ENCODE results near the gene THOC1. TPM values are rescaled to one million over a fixed set of nuclear protein-coding genes. Genes with fewer than 3 reads are reported as not detected.
"Not testable (repeated sequence)": the region's sequence is repeated elsewhere in the genome, so short reads cannot be mapped to it uniquely, and the experiment has no call there.

THOC1 gene
- total RNA-seq, 2 donors from 2014 or later, result 8.9 to 11.4 TPM

GRCh38 chr18:292271-292670 is 24.4 kb upstream of the THOC1 start:
- no peak for DNase-seq (ENCODE audit: low spot score)
- no peaks in the 10 kb centered on the region for H3K27me3 ChIP-seq
- H3K36me3 ChIP-seq, result no peaks in the 10 kb centered on the region
- no peak for TF ChIP-seq CTCF (IDR thresholded peaks at IDR 0.05)
- H3K4me1 ChIP-seq, result no peaks in the 10 kb centered on the region
- H3K27ac ChIP-seq, result no peak overlapping the region
- H3K4me3 ChIP-seq, result no peak overlapping the region
- no peaks in the 10 kb centered on the region for H3K9me3 ChIP-seq

DNA sequence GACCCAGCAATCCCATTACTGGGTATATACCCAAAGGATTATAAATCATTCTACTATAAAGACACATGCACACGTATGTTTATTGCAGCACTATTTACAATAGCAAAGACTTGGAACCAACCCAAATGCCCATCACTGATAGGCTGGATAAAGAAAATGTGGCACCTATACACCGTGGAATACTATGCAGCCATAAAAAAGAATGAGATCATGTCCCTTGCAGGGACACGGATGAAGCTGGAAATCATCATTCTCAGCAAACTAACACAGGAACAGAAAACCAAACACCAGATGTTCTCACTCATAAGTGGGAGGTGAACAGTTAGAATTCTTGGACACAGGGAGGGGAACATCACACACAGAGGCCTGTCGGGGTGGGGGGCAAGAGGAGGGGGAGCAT is 22.1 kb upstream of the THOC1 start:
- not testable (repeated sequence) for H3K36me3 ChIP-seq; H3K9me3 ChIP-seq; H3K27ac ChIP-seq; H3K27me3 ChIP-seq; H3K4me1 ChIP-seq; H3K4me3 ChIP-seq; DNase-seq (ENCODE audit: low spot score)

DNA sequence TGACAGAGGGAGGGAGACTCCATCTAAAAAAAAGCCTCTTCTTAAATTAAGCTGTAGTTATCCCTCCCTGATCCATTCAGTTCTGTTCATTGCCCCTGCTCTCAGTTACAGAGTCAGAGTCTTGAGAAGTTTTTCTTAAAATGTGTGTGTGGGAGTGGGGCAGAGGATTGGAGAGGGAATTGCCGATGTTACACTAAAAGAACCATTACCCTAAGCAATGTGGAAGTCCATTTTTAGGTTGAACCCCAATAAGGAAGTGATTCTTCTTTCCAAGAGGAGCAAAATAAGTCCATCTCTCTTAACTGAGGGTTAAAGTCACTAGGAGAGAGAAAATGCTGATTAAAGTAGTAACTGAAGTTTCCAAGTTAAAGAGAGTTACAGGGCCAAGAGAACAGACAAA is 21.2 kb upstream of the THOC1 start:
- DNase-seq (ENCODE audit: low spot score), result no peak
- H3K27ac ChIP-seq, result no peak overlapping the region
- no peaks in the 10 kb centered on the region for H3K4me1 ChIP-seq
- H3K36me3 ChIP-seq, result no peaks in the 10 kb centered on the region
- H3K4me3 ChIP-seq, result no peak overlapping the region
- no peak for TF ChIP-seq CTCF (IDR thresholded peaks at IDR 0.05)
- H3K9me3 ChIP-seq, result no peaks in the 10 kb centered on the region
- no peaks in the 10 kb centered on the region for H3K27me3 ChIP-seq

DNA sequence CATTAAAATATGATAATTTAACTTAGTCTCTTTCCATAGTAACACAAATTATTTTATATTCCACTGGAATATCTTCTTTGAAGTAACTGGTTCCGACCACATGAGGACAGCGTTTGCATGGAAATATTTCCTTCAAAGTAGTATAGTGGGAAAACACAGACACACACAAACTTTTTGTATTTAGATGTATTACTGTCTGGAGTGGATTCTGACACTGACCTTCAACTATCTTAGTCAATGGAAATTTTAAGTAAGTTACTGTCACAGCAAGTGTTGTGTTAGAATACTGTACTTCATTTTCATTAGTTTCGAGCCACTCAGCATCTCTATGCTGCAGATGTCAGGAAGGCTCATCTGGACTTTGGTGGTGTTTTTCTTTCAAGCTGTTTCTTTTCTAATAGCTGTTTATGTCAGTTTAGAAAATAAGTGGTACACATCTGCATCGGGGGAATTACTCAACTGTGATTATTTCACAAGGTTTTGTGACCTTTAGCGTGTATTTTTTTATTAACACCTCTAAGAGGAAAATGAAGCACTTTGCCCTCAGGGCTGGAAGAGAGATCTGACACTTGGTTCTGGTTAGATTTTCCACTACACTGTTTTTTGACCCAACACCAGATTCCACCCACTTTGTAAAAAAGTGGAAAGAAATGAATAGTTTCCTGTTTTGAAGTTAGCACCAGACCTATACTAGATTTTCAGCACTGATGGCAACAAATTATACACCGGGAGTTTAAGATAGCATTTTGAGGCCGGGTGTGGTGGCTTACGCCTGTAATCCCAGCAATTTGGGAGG is 18.9 kb upstream of the THOC1 start:
- Histone ChIP-seq H3K4me3 (no peak overlapping the region), H3K27me3 (no peaks in the 10 kb centered on the region), H3K4me1 (no peaks in the 10 kb centered on the region), H3K9me3 (no peaks in the 10 kb centered on the region), H3K36me3 (no peaks in the 10 kb centered on the region), H3K27ac (no peak overlapping the region)
- DNase-seq (ENCODE audit: low spot score), result no peak
- peak; percentile 21 to 71 for TF ChIP-seq CTCF (IDR thresholded peaks at IDR 0.05)

DNA sequence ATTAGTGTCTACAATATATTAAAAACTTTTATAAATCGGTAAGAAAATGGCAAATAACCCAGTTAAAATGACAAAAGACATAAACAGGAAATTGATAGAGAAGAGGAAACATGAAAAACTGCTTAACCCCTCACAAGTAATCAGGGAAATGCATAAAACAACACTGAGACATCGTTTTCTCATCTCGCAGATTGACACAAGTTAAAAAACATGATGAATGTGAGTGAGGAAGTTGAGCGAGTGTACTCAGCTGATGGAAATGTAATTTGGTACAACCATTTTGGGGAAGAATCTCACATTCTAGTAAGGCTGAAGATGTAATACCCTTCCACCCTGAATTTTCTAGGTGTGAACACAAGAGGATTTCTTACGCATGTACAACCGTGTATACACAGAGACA is 18.0 kb upstream of the THOC1 start:
- Histone ChIP-seq H3K36me3 (no peaks in the 10 kb centered on the region), H3K9me3 (no peaks in the 10 kb centered on the region), H3K27ac (no peak overlapping the region), H3K4me3 (no peak overlapping the region), H3K27me3 (no peaks in the 10 kb centered on the region), H3K4me1 (no peaks in the 10 kb centered on the region)
- no peak for TF ChIP-seq CTCF (IDR thresholded peaks at IDR 0.05)
- no peak for DNase-seq (ENCODE audit: low spot score)

DNA sequence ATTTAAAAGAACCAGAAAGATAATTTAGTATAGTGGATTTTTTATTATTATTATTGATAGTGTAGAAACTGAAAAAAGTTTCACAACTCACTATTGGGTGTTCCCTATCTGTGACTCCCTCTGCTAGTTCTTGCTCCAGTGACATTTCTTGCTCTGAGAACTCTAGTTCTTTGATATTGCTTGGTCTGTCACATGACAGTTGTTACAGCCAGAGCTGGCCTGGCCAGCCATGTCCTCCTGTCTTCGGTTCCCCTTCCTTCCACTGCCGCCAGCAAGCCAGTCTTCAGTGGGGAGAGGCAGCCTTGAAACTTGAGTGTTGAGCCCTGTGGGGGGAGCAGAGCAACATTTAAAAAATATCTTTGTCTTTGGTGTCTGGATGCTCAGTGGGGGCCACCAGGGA is 7.6 kb upstream of the THOC1 start:
- Histone ChIP-seq H3K27me3 (no peaks in the 10 kb centered on the region), H3K9me3 (peaks cover 0 to 14% of the 10 kb centered on the region in 2 donors), H3K27ac (no peak overlapping the region), H3K4me1 (no peaks in the 10 kb centered on the region), H3K4me3 (no peak overlapping the region), H3K36me3 (no peaks in the 10 kb centered on the region)
- TF ChIP-seq CTCF (IDR thresholded peaks at IDR 0.05), result no peak
- no peak for DNase-seq (ENCODE audit: low spot score)
